DOHH2 (cell line): Measurements from ENCODE around the gene B3GALNT1.

ENCODE experiments used
- CTCF ChIP-seq: fragments of 200-600 bp; sonication (generic); IDR thresholded peaks from one replicate; pipeline ENCODE4 v1.5.1; 2014; ENCODE audit warnings: antibody characterized with exemption, mild to moderate bottlenecking, low read depth, low read length; ENCODE audit not compliant: poor library complexity, severe bottlenecking
- EZH2phosphoT487 ChIP-seq: fragments of 200-600 bp; sonication (generic); IDR thresholded peaks from 2 replicates; pipeline ENCODE4 v1.6.1; 2017; ENCODE audit warnings: borderline replicate concordance, mild to moderate bottlenecking, antibody characterized with exemption, low read length, moderate library complexity, mixed read lengths

GRCh38 chr3:161050935-161051334 is 54.2 kb downstream of the B3GALNT1 start:
- TF ChIP-seq CTCF (no peak), EZH2phosphoT487 (no peak)
